ENCODE measurements around the gene EYA4. TPM values are rescaled to one million over a fixed set of nuclear protein-coding genes. Genes with fewer than 3 reads are reported as not detected.

Gene EYA4
- total RNA-seq, 2 experiments from 2014 or later = not detected

GRCh38 chr6:133424359-133424758 is 183.2 kb downstream of the EYA4 start:
- H3K9me3 Mint-ChIP-seq (ENCODE audit: insufficient read depth) = no peaks in the 10 kb centered on the region
- no peak for ATAC-seq
- ChIA-PET POLR2A (no interaction called here), CTCF (no interaction called here)
- no peaks in the 10 kb centered on the region for H3K36me3 Mint-ChIP-seq (ENCODE audit: low read depth)
- H3K27me3 Mint-ChIP-seq (ENCODE audit: low read depth) = no peaks in the 10 kb centered on the region
- H3K27ac Mint-ChIP-seq = no peak overlapping the region
- H3K4me1 Mint-ChIP-seq (ENCODE audit: low read depth) = no peaks in the 10 kb centered on the region
- DNase-seq = no peak
- H3K4me3 Mint-ChIP-seq = no peak overlapping the region

DNA sequence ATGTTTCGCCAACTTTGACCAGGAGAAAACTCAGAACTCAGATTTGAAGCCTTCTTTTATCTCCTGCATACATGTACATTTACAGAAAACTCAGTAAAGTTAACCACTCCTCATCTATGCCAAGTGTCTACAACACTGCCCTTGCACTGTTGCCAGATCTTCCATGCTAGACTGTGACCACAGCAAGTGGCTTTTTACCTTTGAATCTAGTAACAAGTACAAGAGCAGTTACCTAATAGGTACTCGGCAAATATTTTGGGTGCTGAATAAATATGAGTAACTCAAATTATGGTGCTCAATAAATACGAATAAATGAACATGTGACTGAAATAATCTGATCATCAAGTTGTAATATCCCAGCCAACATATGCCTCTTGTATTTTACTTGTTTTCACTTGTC is 184.9 kb downstream of the EYA4 start:
- Mint-ChIP-seq H3K4me3 (no peak overlapping the region), H3K27me3 (ENCODE audit: low read depth) (no peaks in the 10 kb centered on the region), H3K27ac (no peak overlapping the region), H3K36me3 (ENCODE audit: low read depth) (no peaks in the 10 kb centered on the region), H3K4me1 (ENCODE audit: low read depth) (no peaks in the 10 kb centered on the region), H3K9me3 (ENCODE audit: insufficient read depth) (no peaks in the 10 kb centered on the region)
- no peak for DNase-seq
- ChIA-PET CTCF (no interaction called here), POLR2A (no interaction called here)
- no peak for ATAC-seq

DNA sequence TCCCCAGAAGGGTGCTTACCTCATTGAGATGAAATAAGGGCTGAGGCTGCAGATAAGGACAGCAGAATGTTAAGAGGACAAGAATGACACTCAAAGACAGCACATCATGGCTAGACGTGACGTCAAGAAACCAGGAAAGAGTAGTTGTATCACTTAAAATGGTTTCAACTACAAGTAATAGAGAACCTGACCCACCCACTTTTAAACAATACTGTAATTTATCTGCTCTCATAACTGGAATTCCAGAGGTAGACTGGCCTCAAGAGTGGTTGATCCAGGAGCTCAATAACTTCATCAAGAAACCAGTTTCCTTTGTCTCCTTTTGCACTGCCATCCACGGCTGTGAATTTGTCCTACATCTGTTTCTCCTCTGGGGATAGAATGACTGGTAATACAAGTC is 187.1 kb downstream of the EYA4 start:
- DNase-seq (no peak), ATAC-seq (no peak)
- no peaks in the 10 kb centered on the region for H3K27me3 Mint-ChIP-seq (ENCODE audit: low read depth)
- H3K36me3 Mint-ChIP-seq (ENCODE audit: low read depth) = no peaks in the 10 kb centered on the region
- no peaks in the 10 kb centered on the region for H3K4me1 Mint-ChIP-seq (ENCODE audit: low read depth)
- CTCF ChIA-PET = no interaction called here
- no peak overlapping the region for H3K27ac Mint-ChIP-seq
- POLR2A ChIA-PET = no interaction called here
- no peak overlapping the region for H3K4me3 Mint-ChIP-seq
- no peaks in the 10 kb centered on the region for H3K9me3 Mint-ChIP-seq (ENCODE audit: insufficient read depth)

DNA sequence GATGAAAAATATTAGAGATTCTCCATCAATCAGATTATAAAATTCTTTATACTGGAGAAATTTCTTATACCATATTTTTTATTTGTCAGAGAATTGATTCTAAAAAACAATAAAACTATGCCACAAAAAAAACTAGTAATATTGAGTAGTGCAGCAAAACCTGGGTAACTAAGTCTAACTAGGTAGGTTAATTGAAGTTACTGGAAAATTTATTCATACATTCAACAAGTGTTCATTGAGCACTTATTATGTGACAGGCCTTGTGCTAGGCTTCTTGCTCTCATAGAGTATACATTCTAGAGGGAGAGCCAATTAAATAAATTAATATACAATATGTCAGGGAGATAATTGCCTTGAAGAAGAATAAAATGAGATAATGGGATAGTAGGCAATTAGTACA is 189.4 kb downstream of the EYA4 start:
- Mint-ChIP-seq H3K4me1 (ENCODE audit: low read depth) (no peaks in the 10 kb centered on the region), H3K36me3 (ENCODE audit: low read depth) (no peaks in the 10 kb centered on the region), H3K4me3 (no peak overlapping the region), H3K27ac (no peak overlapping the region), H3K27me3 (ENCODE audit: low read depth) (no peaks in the 10 kb centered on the region), H3K9me3 (ENCODE audit: insufficient read depth) (no peaks in the 10 kb centered on the region)
- ATAC-seq (no peak), DNase-seq (no peak)
- POLR2A ChIA-PET = no interaction called here
- CTCF ChIA-PET = no interaction called here

DNA sequence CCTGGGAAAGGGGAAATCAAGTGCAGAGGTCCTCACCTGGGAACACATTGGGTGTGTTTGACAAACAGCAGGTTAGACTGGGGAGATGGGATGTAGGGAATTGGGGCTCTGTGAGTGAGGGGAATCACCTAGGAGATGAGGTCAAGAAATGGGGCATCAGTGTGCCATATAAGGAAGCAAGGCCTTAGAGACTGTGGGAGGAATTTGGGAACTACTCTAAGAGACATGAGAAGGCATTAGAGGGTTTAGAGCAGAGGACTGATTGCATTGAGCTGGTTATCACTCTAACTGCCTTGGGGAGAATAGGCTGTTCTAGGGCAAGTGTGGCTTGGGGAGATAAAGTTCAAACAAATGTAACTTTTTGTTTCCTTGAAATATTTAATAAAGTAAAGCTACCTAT is 189.9 kb downstream of the EYA4 start:
- POLR2A ChIA-PET = no interaction called here
- Mint-ChIP-seq H3K36me3 (ENCODE audit: low read depth) (no peaks in the 10 kb centered on the region), H3K4me1 (ENCODE audit: low read depth) (no peaks in the 10 kb centered on the region), H3K4me3 (no peak overlapping the region), H3K27ac (no peak overlapping the region), H3K9me3 (ENCODE audit: insufficient read depth) (no peaks in the 10 kb centered on the region), H3K27me3 (ENCODE audit: low read depth) (no peaks in the 10 kb centered on the region)
- no peak for ATAC-seq
- no peak for DNase-seq
- CTCF ChIA-PET = no interaction called here

- Mint-ChIP-seq H3K4me3 (no peak overlapping the region), H3K4me1 (ENCODE audit: low read depth) (no peaks in the 10 kb centered on the region), H3K27me3 (ENCODE audit: low read depth) (no peaks in the 10 kb centered on the region), H3K9me3 (ENCODE audit: insufficient read depth) (no peaks in the 10 kb centered on the region), H3K36me3 (ENCODE audit: low read depth) (no peaks in the 10 kb centered on the region), H3K27ac (no peak overlapping the region)
- DNase-seq = no peak
- CTCF ChIA-PET = no interaction called here
- POLR2A ChIA-PET = no interaction called here
- no peak for ATAC-seq
Measured at GRCh38 chr6:133432021-133432989, 191.1 kb downstream of the EYA4 start.

GRCh38 chr6:133435065-133435728 is 194.0 kb downstream of the EYA4 start:
- Mint-ChIP-seq H3K9me3 (ENCODE audit: insufficient read depth) (no peaks in the 10 kb centered on the region), H3K27ac (no peak overlapping the region), H3K4me3 (no peak overlapping the region), H3K36me3 (ENCODE audit: low read depth) (no peaks in the 10 kb centered on the region), H3K4me1 (ENCODE audit: low read depth) (no peaks in the 10 kb centered on the region), H3K27me3 (ENCODE audit: low read depth) (no peaks in the 10 kb centered on the region)
- ChIA-PET POLR2A (no interaction called here), CTCF (no interaction called here)
- no peak for ATAC-seq
- no peak for DNase-seq

DNA sequence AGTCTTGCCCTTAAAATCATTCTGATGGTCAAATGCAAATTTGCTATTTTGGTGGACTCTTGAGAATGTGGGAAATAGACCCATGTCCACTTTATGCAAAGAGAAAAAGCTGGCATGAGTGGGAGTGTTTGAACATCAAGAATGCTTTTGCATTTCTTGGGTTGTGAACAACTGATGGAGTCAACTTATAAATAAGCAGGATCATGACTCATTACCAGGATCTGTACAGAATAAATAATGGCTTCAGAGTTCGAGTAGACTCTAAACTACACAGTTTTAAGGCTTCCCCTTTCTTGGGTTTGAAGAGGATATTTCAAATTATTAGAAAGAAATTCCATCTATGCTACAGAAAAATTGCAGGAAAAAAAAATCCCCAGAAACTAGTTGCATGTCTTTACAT is 195.5 kb downstream of the EYA4 start:
- CTCF ChIA-PET = no interaction called here

GRCh38 chr6:133441491-133441890 is 200.3 kb downstream of the EYA4 start:
- Mint-ChIP-seq H3K36me3 (ENCODE audit: low read depth) (no peaks in the 10 kb centered on the region), H3K4me3 (no peak overlapping the region), H3K4me1 (ENCODE audit: low read depth) (no peaks in the 10 kb centered on the region), H3K9me3 (ENCODE audit: insufficient read depth) (no peaks in the 10 kb centered on the region), H3K27ac (no peak overlapping the region), H3K27me3 (ENCODE audit: low read depth) (no peaks in the 10 kb centered on the region)
- ChIA-PET POLR2A (no interaction called here), CTCF (no interaction called here)
- ATAC-seq = no peak
- no peak for DNase-seq

More for the DNA sequence above, 195.5 kb downstream of the EYA4 start:
- H3K36me3 Mint-ChIP-seq (ENCODE audit: low read depth) = no peaks in the 10 kb centered on the region
- POLR2A ChIA-PET = no interaction called here
- ATAC-seq (no peak), DNase-seq (no peak)
- H3K27me3 Mint-ChIP-seq (ENCODE audit: low read depth) = no peaks in the 10 kb centered on the region
- H3K4me3 Mint-ChIP-seq = no peak overlapping the region
- no peaks in the 10 kb centered on the region for H3K9me3 Mint-ChIP-seq (ENCODE audit: insufficient read depth)
- H3K4me1 Mint-ChIP-seq (ENCODE audit: low read depth) = no peaks in the 10 kb centered on the region
- no peak overlapping the region for H3K27ac Mint-ChIP-seq

GRCh38 chr6:133446789-133447188 is 205.6 kb downstream of the EYA4 start:
- ChIA-PET CTCF (no interaction called here), POLR2A (interaction anchor here (0.6 kb wide), 1 partner anchor 1377 kb away, joined by 3 read pairs; no protein-coding TSS in a partner anchor)
- no peak overlapping the region for H3K4me3 Mint-ChIP-seq
- H3K36me3 Mint-ChIP-seq (ENCODE audit: low read depth) = no peaks in the 10 kb centered on the region
- H3K4me1 Mint-ChIP-seq (ENCODE audit: low read depth) = no peaks in the 10 kb centered on the region
- no peak for DNase-seq
- ATAC-seq = no peak
- no peaks in the 10 kb centered on the region for H3K27me3 Mint-ChIP-seq (ENCODE audit: low read depth)
- H3K27ac Mint-ChIP-seq = no peak overlapping the region
- no peaks in the 10 kb centered on the region for H3K9me3 Mint-ChIP-seq (ENCODE audit: insufficient read depth)

DNA sequence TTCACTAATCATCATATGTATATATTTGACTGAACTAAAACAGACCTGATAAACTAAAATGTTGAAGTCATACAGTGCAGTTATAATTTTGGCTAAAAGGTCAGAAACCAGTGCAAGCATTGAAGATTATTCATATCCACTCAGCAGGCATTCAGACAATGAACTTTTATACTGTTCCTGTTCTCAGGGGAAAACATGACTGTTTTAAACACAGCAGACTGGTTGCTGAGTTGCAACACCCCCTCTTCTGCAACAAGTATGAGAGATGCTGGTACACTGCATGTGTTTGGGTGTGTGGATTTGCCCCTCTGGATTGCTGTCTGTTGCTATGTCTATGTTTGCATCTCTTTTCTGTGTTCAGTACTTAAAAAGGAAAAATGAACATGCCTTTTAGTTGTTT is 206.8 kb downstream of the EYA4 start:
- no peak overlapping the region for H3K27ac Mint-ChIP-seq
- ATAC-seq = no peak
- no peaks in the 10 kb centered on the region for H3K9me3 Mint-ChIP-seq (ENCODE audit: insufficient read depth)
- ChIA-PET POLR2A (no interaction called here), CTCF (no interaction called here)
- H3K27me3 Mint-ChIP-seq (ENCODE audit: low read depth) = no peaks in the 10 kb centered on the region
- no peak overlapping the region for H3K4me3 Mint-ChIP-seq
- H3K4me1 Mint-ChIP-seq (ENCODE audit: low read depth) = no peaks in the 10 kb centered on the region
- H3K36me3 Mint-ChIP-seq (ENCODE audit: low read depth) = no peaks in the 10 kb centered on the region
- no peak for DNase-seq

DNA sequence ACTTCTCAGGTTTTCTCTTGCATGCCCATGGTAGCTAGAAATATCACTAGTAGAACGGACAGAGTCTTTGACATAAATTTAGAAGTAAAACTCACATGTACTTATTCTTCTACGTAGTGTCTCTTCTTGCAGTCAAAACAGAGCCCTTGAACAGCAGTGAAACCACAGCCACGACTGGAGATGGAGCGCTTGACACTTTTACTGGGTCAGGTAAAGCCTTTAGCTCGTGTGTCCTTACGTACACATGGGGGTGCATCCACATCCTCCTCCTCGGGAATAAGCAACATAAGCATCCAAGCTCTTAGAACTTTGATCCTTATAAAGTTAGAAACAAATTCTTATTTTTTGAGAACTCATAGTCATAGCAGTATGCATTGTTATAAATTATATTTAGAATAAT is 215.3 kb downstream of the EYA4 start:
- DNase-seq (no peak), ATAC-seq (no peak)
- no peak overlapping the region for H3K4me3 Mint-ChIP-seq
- CTCF ChIA-PET = no interaction called here
- no peaks in the 10 kb centered on the region for H3K4me1 Mint-ChIP-seq (ENCODE audit: low read depth)
- POLR2A ChIA-PET = no interaction called here
- no peaks in the 10 kb centered on the region for H3K27me3 Mint-ChIP-seq (ENCODE audit: low read depth)
- no peaks in the 10 kb centered on the region for H3K9me3 Mint-ChIP-seq (ENCODE audit: insufficient read depth)
- no peaks in the 10 kb centered on the region for H3K36me3 Mint-ChIP-seq (ENCODE audit: low read depth)
- no peak overlapping the region for H3K27ac Mint-ChIP-seq

Measured in activated CD8-positive, alpha-beta T cell treated with anti-CD3 and anti-CD28 coated beads, Interleukin-2, amount 10 ng/mL, durations not matched to agents 7 days and 5 days (primary cell).